GM12878 (cell line): ENCODE measurements around the gene E2F7. TPM values are rescaled to one million over a fixed set of nuclear protein-coding genes. Genes with fewer than 3 reads are reported as not detected.

ENCODE experiments used
- ATAC-seq: fragments of 200-7000 bp; cut with Tn5 transposase; 3 replicates; pipeline ENCODE4 v1.9.1; 2020; ENCODE audit warnings: mild to moderate bottlenecking, moderate library complexity
- BruUV-seq: library from RNA; stranded (reverse); fragments of 400-500 nt; replicated peaks from 2 replicates; lab custom pipeline; 2021; lab: Mats Ljungman, UMichigan
- CTCF ChIA-PET: fragments of 300-600 bp; sonication (Branson Sonifier 250); formaldehyde crosslinking; extraction: SDS; loops from one replicate; lab custom pipeline; 2021; ENCODE audit warnings: inconsistent platforms; lab: Yijun Ruan, JAX
- POLR2A ChIA-PET: fragments of 350-600 bp; formaldehyde crosslinking; extraction: SDS; loops from one replicate; lab custom pipeline; 2021; ENCODE audit warnings: inconsistent platforms; lab: Charles Lee
- RAD21 ChIA-PET: fragments of 300-600 bp; sonication (Branson Sonifier 250); formaldehyde crosslinking; loops from one replicate; lab custom pipeline; 2023; ENCODE audit warnings: antibody characterized with exemption; ENCODE audit not compliant: unreplicated experiment; lab: Charles Lee
- SMC1A ChIA-PET: fragments of 300-600 bp; sonication (Branson Sonifier 250); formaldehyde crosslinking; loops from one replicate; lab custom pipeline; 2023; ENCODE audit not compliant: unreplicated experiment, uncharacterized antibody; lab: Charles Lee
- DNase-seq: peaks from one replicate; pipeline ENCODE4 v3.0.0-alpha.2; 2011; ENCODE audit warnings: low read depth, low spot score
- FAIRE-seq: peaks from 3 replicates; lab custom pipeline; 2011; peaks lifted over from hg19 to GRCh38; lab: Jason Lieb, UNC
- H2AFZ ChIP-seq: 2 replicates; pipeline ENCODE4 v1.6.0; 2011; ENCODE audit warnings: low read depth, low read length, control low read depth; ENCODE audit not compliant: control insufficient read depth
- H3K27ac ChIP-seq: 2 replicates; pipeline ENCODE4 v1.5.1; 2011; ENCODE audit warnings: control low read depth; ENCODE audit not compliant: control insufficient read depth, insufficient read depth
- H3K27me3 ChIP-seq, 2 experiments: replicated peaks in 1 of 2; 2 replicates each; pipeline versions ENCODE4 v1.6.0 to v1.6.1; 2011; ENCODE audit warnings: low read length in 1 of 2; ENCODE audit not compliant: control insufficient read depth in 2 of 2, insufficient read depth in 2 of 2
- H3K36me3 ChIP-seq, 2 experiments: 2 replicates each; pipeline ENCODE4 v1.5.1; 2011; ENCODE audit warnings: low read length in 1 of 2; ENCODE audit not compliant: control insufficient read depth in 2 of 2, insufficient read depth in 2 of 2
- H3K4me1 ChIP-seq: 2 replicates; pipeline ENCODE4 v1.6.1; 2011; ENCODE audit warnings: mild to moderate bottlenecking, low read length, moderate library complexity, mixed read lengths; ENCODE audit not compliant: control insufficient read depth, insufficient read depth
- H3K4me2 ChIP-seq: 2 replicates; pipeline ENCODE4 v1.6.0; 2011; ENCODE audit warnings: control low read depth; ENCODE audit not compliant: control insufficient read depth, insufficient read depth
- H3K4me3 ChIP-seq: fragments of 200-600 bp; sonication (generic); 2 replicates; pipeline ENCODE4 v1.5.1; 2016
- H3K79me2 ChIP-seq: 2 replicates; pipeline ENCODE4 v1.6.0; 2011; ENCODE audit warnings: low read length; ENCODE audit not compliant: control insufficient read depth, insufficient read depth
- H3K9ac ChIP-seq: 2 replicates; pipeline ENCODE4 v1.8.0; 2011; ENCODE audit warnings: low read length, control low read depth, mixed read lengths; ENCODE audit not compliant: control insufficient read depth, insufficient read depth
- H3K9me3 ChIP-seq: replicated peaks from 3 replicates; pipeline ENCODE4 v1.5.1; 2011; ENCODE audit warnings: mild to moderate bottlenecking, low read length; ENCODE audit not compliant: control insufficient read depth, insufficient read depth
- H4K20me1 ChIP-seq: 2 replicates; pipeline ENCODE4 v1.6.0; 2011; ENCODE audit not compliant: control insufficient read depth, insufficient read depth
- BHLHE40 ChIP-seq, 2 experiments: fragments of 450-650 bp in 1 of 2; IDR thresholded peaks; 2 replicates each; pipeline ENCODE4 v1.6.1; 2011 to 2017; ENCODE audit warnings: low read depth in 2 of 2, borderline replicate concordance in 1 of 2, improper control_type of control experiment in 1 of 2, low read length in 1 of 2, mild to moderate bottlenecking in 1 of 2
- CHD4 ChIP-seq: fragments of 200-600 bp; sonication (generic); IDR thresholded peaks from 2 replicates; pipeline ENCODE4 v1.6.1; 2016; ENCODE audit warnings: mild to moderate bottlenecking
- KAT2A ChIP-seq: conservative IDR thresholded peaks from 2 replicates; pipeline ENCODE4 v1.6.1; 2011; ENCODE audit warnings: low read depth, low read length; ENCODE audit not compliant: control insufficient read depth
- MXI1 ChIP-seq: fragments of 150-350 bp; IDR thresholded peaks from 2 replicates; pipeline ENCODE4 v1.6.1; 2011; ENCODE audit warnings: low read depth, mild to moderate bottlenecking, inconsistent platforms, low read length, improper control_type of control experiment
- PBX3 ChIP-seq: IDR thresholded peaks from 2 replicates; pipeline ENCODE4 v1.6.1; 2011; ENCODE audit warnings: mild to moderate bottlenecking, low read depth, low read length, moderate library complexity; ENCODE audit not compliant: insufficient replicate concordance
- SREBF2 ChIP-seq: IDR thresholded peaks from 2 replicates; pipeline ENCODE4 v1.6.1; 2012; ENCODE audit warnings: mild to moderate bottlenecking, low read length
- STAT1 ChIP-seq: fragments of 450-650 bp; conservative IDR thresholded peaks from 2 replicates; pipeline ENCODE4 v1.6.1; 2014; ENCODE audit warnings: antibody characterized with exemption, mild to moderate bottlenecking
- SUPT20H ChIP-seq: IDR thresholded peaks from 2 replicates; pipeline ENCODE4 v1.6.1; 2011; ENCODE audit warnings: low read depth, mild to moderate bottlenecking, low read length, moderate library complexity, borderline replicate concordance; ENCODE audit not compliant: control insufficient read depth
- SUZ12 ChIP-seq: fragments of 200-600 bp; sonication (generic); IDR thresholded peaks from one replicate; pipeline ENCODE4 v1.6.1; 2018; ENCODE audit warnings: antibody characterized with exemption, mild to moderate bottlenecking; ENCODE audit not compliant: unreplicated experiment
- TCF3 ChIP-seq: IDR thresholded peaks from 2 replicates; pipeline ENCODE4 v1.6.1; 2012; ENCODE audit warnings: low read depth, mild to moderate bottlenecking, low read length, borderline replicate concordance; ENCODE audit not compliant: insufficient read depth
- WGBS: methylation state at CpG from one replicate; pipeline ENCODE4 v1.1.6; 2016; ENCODE audit warnings: low lambda C conversion rate; ENCODE audit not compliant: insufficient replicate concordance, insufficient coverage; ENCODE audit errors: missing lambda C conversion rate; 5-methylcytosine and 5-hydroxymethylcytosine counted together
- in situ Hi-C: fragments of 300-500 bp; cut with MboI; formaldehyde crosslinking; loops from 9 replicates; pipeline ENCODE4 v1.14.3; 2018; ENCODE audit warnings: mixed read lengths
- intact Hi-C: fragments of 100-400 bp; cut with micrococcal nuclease; formaldehyde crosslinking; loops from one replicate; pipeline ENCODE4 v1.14.2; 2022; ENCODE audit not compliant: unreplicated experiment
- polyA plus RNA-seq, 11 experiments: library from polyadenylated mRNA; depleted of rRNA in 4 of 11; unstranded in 6 of 11; stranded (reverse) in 5 of 11; fragments of >200 nt; fragmentation: Nextera tagmentation in 4 of 11; fragmentation: Illumina TruSeq in 1 of 11; extraction: Ambion mirVana in 4 of 11; extraction: Trizol in 1 of 11; gene quantifications; 1 replicate in 1 of 11; 2 replicates in 10 of 11; pipeline versions ENCODE4 v1.2.1 to v1.2.3, GENCODE V29; 2011 to 2016; ENCODE audit warnings: inconsistent platforms in 2 of 11, missing spikeins in 2 of 11, low read depth in 1 of 11
- total RNA-seq, 4 experiments: library from RNA; depleted of rRNA in 3 of 4; stranded (reverse); fragments of >200 nt in 3 of 4; fragmentation: Illumina TruSeq in 1 of 4; extraction: Trizol in 1 of 4; gene quantifications; 2 replicates each; pipeline versions ENCODE4 v1.2.1 to v1.2.3, GENCODE V29; 2013 to 2021

The E2F7 gene
- total and polyA plus RNA-seq, 10 of the 15 experiments (the other 5 are each of a cell fraction or from before 2014, with no cell fraction given), result 5.6 to 32.1 (median 19.9) TPM

- TF ChIP-seq STAT1, result no peak
- no peak for TF ChIP-seq SREBF2
- TF ChIP-seq TCF3, result no peak
- TF ChIP-seq, all 136 proteins: peak for 0
Observed at GRCh38 chr12:76980196-76980595, 85.2 kb downstream of the E2F7 start (continued).

- DNase-seq (no peak), ATAC-seq (no peak), FAIRE-seq (no peak)
- Histone ChIP-seq H2AFZ (no peak overlapping the region), H3K27me3 (no peaks in the 10 kb centered on the region), H3K4me1 (no peaks in the 10 kb centered on the region), H4K20me1 (no peaks in the 10 kb centered on the region), H3K9ac (no peak overlapping the region), H3K79me2 (no peaks in the 10 kb centered on the region), H3K36me3 (no peaks in the 10 kb centered on the region), H3K4me3 (no peak overlapping the region), H3K9me3 (no peaks in the 10 kb centered on the region), H3K27ac (no peak overlapping the region), H3K4me2 (no peak overlapping the region)
- WGBS, result 3% methylated on average over 2 of the region's 2 CpGs
- TF ChIP-seq BHLHE40 (IDR thresholded peaks at IDR 0.05; ENCODE audit: borderline replicate concordance in 1 of 2, low read depth in 2 of 2, low read length in 1 of 2), result no peak
- no peak for TF ChIP-seq KAT2A
- TF ChIP-seq SUZ12, result no peak
- TF ChIP-seq SUPT20H, result no peak
- no peak for TF ChIP-seq MXI1
- TF ChIP-seq PBX3, result no peak
- no peak for TF ChIP-seq CHD4
- POLR2A ChIA-PET, result no interaction called here
- CTCF ChIA-PET, result no interaction called here
- RAD21 ChIA-PET, result no interaction called here
- BruUV-seq, result no TSS peak
- SMC1A ChIA-PET, result no interaction called here
- in situ Hi-C loops (no loop called here), intact Hi-C loops (no loop called here)
Observed at GRCh38 chr12:76976777-76977382, 88.5 kb downstream of the E2F7 start.

Other genes starting within 250 kb of the E2F7 start
- gene CSRP2, start 186.6 kb downstream of the E2F7 start, total RNA-seq (2014; rRNA removed), result 0.17 and 0.38 TPM in 2 replicates
- 0.23 and 0.27 TPM in 2 replicates for gene CSRP2, start 186.6 kb downstream of the E2F7 start, total RNA-seq (2014; rRNA removed; fragmentation: Illumina TruSeq; extraction: Trizol)
- 1.0 and 1.6 TPM in 2 replicates for gene CSRP2, start 186.6 kb downstream of the E2F7 start, total RNA-seq (2021)
- gene CSRP2, start 186.6 kb downstream of the E2F7 start, polyA plus RNA-seq (2011; rRNA removed), result 1.2 and 1.3 TPM in 2 replicates
- gene CSRP2, start 186.6 kb downstream of the E2F7 start, polyA plus RNA-seq (2014; fragmentation: Illumina TruSeq; extraction: Trizol), result 0.06 and 0.32 TPM in 2 replicates
- under 1 TPM; 0.47 to 0.69 TPM for gene CSRP2, start 186.6 kb downstream of the E2F7 start, polyA plus RNA-seq (2014; fragmentation: Nextera tagmentation; extraction: Ambion mirVana)
- 0.08 TPM in 2 replicates for gene CSRP2, start 186.6 kb downstream of the E2F7 start, polyA plus RNA-seq (2014; rRNA removed)
- gene CSRP2, start 186.6 kb downstream of the E2F7 start, polyA plus RNA-seq (2016; fragmentation: Nextera tagmentation; extraction: Ambion mirVana), result under 1 TPM; 0.58 to 0.64 TPM